OCI-LY1 (cell line): ENCODE data around the gene UBE2D4.

ENCODE experiments used
- H2AFZ ChIP-seq: fragments of 200-600 bp; sonication (generic), shearing (Covaris generic); 2 replicates; pipeline ENCODE4 v1.6.0; 2014; ENCODE audit warnings: antibody characterized with exemption, mild to moderate bottlenecking, low read length
- H3F3A ChIP-seq: fragments of 200-600 bp; sonication (generic), shearing (Covaris generic); 2 replicates; pipeline ENCODE4 v1.6.0; 2014; ENCODE audit warnings: mild to moderate bottlenecking, antibody characterized with exemption, low read length, moderate library complexity; ENCODE audit not compliant: insufficient read depth
- H3K27ac ChIP-seq: fragments of 200-600 bp; sonication (generic); 2 replicates; pipeline ENCODE4 v1.5.1; 2014; ENCODE audit warnings: low read length, mixed run types, mild to moderate bottlenecking, low read depth; ENCODE audit not compliant: poor library complexity, severe bottlenecking
- H3K27me3 ChIP-seq: fragments of 200-600 bp; sonication (generic); 2 replicates; pipeline ENCODE4 v1.6.0; 2014; ENCODE audit warnings: antibody characterized with exemption, mild to moderate bottlenecking, low read length, moderate library complexity; ENCODE audit not compliant: insufficient read depth
- H3K36me3 ChIP-seq: fragments of 200-600 bp; sonication (generic); 2 replicates; pipeline ENCODE4 v1.6.1; 2014; ENCODE audit warnings: mild to moderate bottlenecking, antibody characterized with exemption, low read length, moderate library complexity, mixed read lengths; ENCODE audit not compliant: insufficient read depth
- H3K4me1 ChIP-seq: fragments of 200-600 bp; sonication (generic); 2 replicates; pipeline ENCODE4 v1.5.1; 2014; ENCODE audit warnings: mild to moderate bottlenecking, low read length, moderate library complexity; ENCODE audit not compliant: insufficient read depth, severe bottlenecking
- H3K4me2 ChIP-seq: fragments of 200-600 bp; sonication (generic), shearing (Covaris generic); 2 replicates; pipeline ENCODE4 v1.6.1; 2014; ENCODE audit warnings: low read length
- H3K4me3 ChIP-seq: fragments of 200-600 bp; sonication (generic); 2 replicates; pipeline ENCODE4 v1.5.1; 2014; ENCODE audit warnings: low read length, low read depth, mild to moderate bottlenecking, mixed read lengths; ENCODE audit not compliant: poor library complexity, severe bottlenecking
- H3K79me2 ChIP-seq: fragments of 200-600 bp; shearing (Covaris generic); 2 replicates; pipeline ENCODE4 v1.6.1; 2016; ENCODE audit warnings: mixed run types, low read length, mixed read lengths; ENCODE audit not compliant: insufficient read depth
- H3K9ac ChIP-seq: fragments of 200-600 bp; sonication (generic), shearing (Covaris generic); 2 replicates; pipeline ENCODE4 v1.6.1; 2014; ENCODE audit warnings: mild to moderate bottlenecking, low read length, mixed read lengths
- H3K9me2 ChIP-seq: fragments of 200-600 bp; sonication (generic), shearing (Covaris generic); 2 replicates; pipeline ENCODE4 v1.6.1; 2014; ENCODE audit warnings: low read depth, mild to moderate bottlenecking, low read length, mixed read lengths
- H3K9me3 ChIP-seq: fragments of 200-600 bp; shearing (Covaris generic); 2 replicates; pipeline ENCODE4 v1.6.1; 2014; ENCODE audit warnings: low read length, mixed read lengths
- H4K20me1 ChIP-seq: fragments of 200-600 bp; sonication (generic), shearing (Covaris generic); 2 replicates; pipeline ENCODE4 v1.6.0; 2016; ENCODE audit warnings: mild to moderate bottlenecking, low read length; ENCODE audit not compliant: insufficient read depth
- CTCF ChIP-seq: fragments of 200-600 bp; sonication (generic), shearing (Covaris generic); IDR thresholded peaks from 2 replicates; pipeline ENCODE4 v1.5.1; 2017; ENCODE audit warnings: mild to moderate bottlenecking, antibody characterized with exemption, low read length, moderate library complexity, mixed read lengths
- EZH2 ChIP-seq: fragments of 200-600 bp; sonication (generic), shearing (Covaris generic); IDR thresholded peaks from 2 replicates; pipeline ENCODE4 v1.8.0; 2017; ENCODE audit warnings: borderline replicate concordance, mixed run types, mild to moderate bottlenecking, antibody characterized with exemption, low read length, moderate library complexity, mixed read lengths

Gene UBE2D4

GRCh38 chr7:43925984-43926797, at the start of gene UBE2D4:
TSS of gene UBE2D4 (plus strand) at chr7:43926436. CDS start at chr7:43926533, 97 bp downstream.
- Histone ChIP-seq H3K27me3 (no peaks in the 10 kb centered on the region), H3K9ac (peak within 1 kb of the TSS; percentile 98), H4K20me1 (no peaks in the 10 kb centered on the region), H3K79me2 (no peaks in the 10 kb centered on the region), H3K4me3 (peak within 1 kb of the TSS; percentile 83), H3K9me3 (peaks cover 6% of the 10 kb centered on the region; the same call in 1 of the 2 replicates), H3K4me2 (peak within 1 kb of the TSS; percentile 99), H3K36me3 (peaks cover 20% of the 10 kb centered on the region), H3K27ac (peak within 1 kb of the TSS; percentile 84), H3K4me1 (peaks cover 26% of the 10 kb centered on the region), H3K9me2 (no peaks in the 10 kb centered on the region), H2AFZ (peak within 1 kb of the TSS; percentile 50), H3F3A (no peaks in the 10 kb centered on the region; the same call in 1 of the 2 replicates)
- TF ChIP-seq EZH2 (no peak), CTCF (no peak)

GRCh38 chr7:43876976-43877745, 49.1 kb upstream of the UBE2D4 start:
- no peaks in the 10 kb centered on the region for H3F3A ChIP-seq

More at GRCh38 chr7:43876976-43877745, 49.1 kb upstream of the UBE2D4 start:
- Histone ChIP-seq H3K9me2 (no peaks in the 10 kb centered on the region), H2AFZ (no peak overlapping the region), H3K4me3 (no peak overlapping the region), H3K27me3 (no peaks in the 10 kb centered on the region), H3K9me3 (no peaks in the 10 kb centered on the region), H3K9ac (no peak overlapping the region; the same call in 1 of the 2 replicates), H3K4me2 (peak overlapping the region; percentile 23; the same call in 1 of the 2 replicates), H3K36me3 (peaks cover 85% of the 10 kb centered on the region), H3K4me1 (peaks cover 22% of the 10 kb centered on the region), H3K79me2 (no peaks in the 10 kb centered on the region), H3K27ac (peak overlapping the region; percentile 79), H4K20me1 (no peaks in the 10 kb centered on the region)
- no peak for TF ChIP-seq CTCF
- no peak for TF ChIP-seq EZH2
